Lower leg skin (tissue), 4 donors: ENCODE results near the gene UROC1. TPM values are rescaled to one million over a fixed set of nuclear protein-coding genes. Genes with fewer than 3 reads are reported as not detected.

ENCODE experiments used
- DNase-seq, 2 donors: peaks; one replicate each; pipeline ENCODE4 v3.0.0-alpha.2; 2019; ENCODE audit warnings: low spot score in 2 of 2
- H3K4me3 ChIP-seq: fragments of 200-600 bp; sonication (generic); 2 replicates; pipeline ENCODE4 v1.5.1; 2017; ENCODE audit warnings: mild to moderate bottlenecking, low read depth; ENCODE audit not compliant: poor library complexity, severe bottlenecking
- POLR2A ChIP-seq, 2 donors: fragments of 450-650 bp; IDR thresholded peaks; one replicate each; pipeline ENCODE4 v1.6.1; 2016 to 2017; ENCODE audit warnings: antibody characterized with exemption in 2 of 2, mild to moderate bottlenecking in 1 of 2, moderate library complexity in 1 of 2
- WGBS, 2 donors: methylation state at CpG; one replicate each; pipeline ENCODE4 v1.1.5; 2018; 5-methylcytosine and 5-hydroxymethylcytosine counted together
- intact Hi-C: fragments of 100-400 bp; cut with DNase I; formaldehyde crosslinking; loops from one replicate; pipeline ENCODE4 v1.15.0; 2023; ENCODE audit warnings: low total_unique reads
- total RNA-seq, 4 donors: library from RNA; depleted of rRNA; stranded (reverse); fragments of >200 nt; gene quantifications; one replicate each; pipeline ENCODE4 v1.1.0, GENCODE V29; 2016
- TF ChIP-seq, protein P1 (sequence below), 3 donors: fragments of 450-650 bp; IDR thresholded peaks; one replicate each; pipeline ENCODE4 v1.5.1; 2016; ENCODE audit warnings: antibody characterized with exemption in 3 of 3, mild to moderate bottlenecking in 3 of 3, moderate library complexity in 2 of 3

Gene UROC1
- total RNA-seq, 4 donors from 2014 or later = not detected

DNA sequence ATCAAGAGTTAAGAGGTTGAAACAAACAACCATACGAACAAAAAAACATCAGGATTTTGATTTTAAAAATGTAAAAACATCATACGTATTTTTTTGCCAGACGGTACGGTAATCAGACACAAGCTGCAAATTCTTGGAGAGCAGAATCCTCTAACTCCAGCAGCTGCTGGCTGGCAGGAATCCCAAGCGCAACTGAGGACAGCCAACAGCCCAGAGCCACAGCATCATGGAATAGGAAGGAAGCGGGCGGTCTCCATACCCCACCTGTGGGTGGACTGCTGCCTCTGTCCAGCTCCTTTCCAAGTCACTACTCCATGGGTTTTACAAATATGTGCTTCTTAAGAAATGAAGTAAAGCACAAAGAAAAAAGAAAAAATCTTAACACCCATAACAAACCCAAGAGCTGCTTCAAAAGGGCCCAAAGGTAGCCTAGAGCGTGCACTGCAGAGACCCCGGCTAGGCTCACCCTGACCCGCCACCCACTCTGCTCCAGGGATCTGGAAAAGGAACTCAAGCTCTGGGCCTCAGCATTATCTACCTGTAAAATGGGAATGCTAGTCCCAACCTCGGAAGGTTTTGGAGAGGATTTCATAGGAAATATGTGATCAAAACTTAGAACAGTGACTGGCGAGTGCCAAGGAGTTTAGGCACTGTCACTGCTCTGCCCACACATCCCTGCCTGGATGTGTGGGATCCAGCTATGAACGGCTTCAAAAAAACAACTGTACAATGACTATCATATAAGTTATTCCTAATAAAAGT, 75.3 kb downstream of the UROC1 start:
- DNase-seq = peak in 1 of 2 donors; percentile 60
- intact Hi-C loops = no loop called here
- 80 to 82% methylated on average over 13 of the region's 13 CpGs for WGBS, 2 donors
- TF ChIP-seq, protein P1, sequence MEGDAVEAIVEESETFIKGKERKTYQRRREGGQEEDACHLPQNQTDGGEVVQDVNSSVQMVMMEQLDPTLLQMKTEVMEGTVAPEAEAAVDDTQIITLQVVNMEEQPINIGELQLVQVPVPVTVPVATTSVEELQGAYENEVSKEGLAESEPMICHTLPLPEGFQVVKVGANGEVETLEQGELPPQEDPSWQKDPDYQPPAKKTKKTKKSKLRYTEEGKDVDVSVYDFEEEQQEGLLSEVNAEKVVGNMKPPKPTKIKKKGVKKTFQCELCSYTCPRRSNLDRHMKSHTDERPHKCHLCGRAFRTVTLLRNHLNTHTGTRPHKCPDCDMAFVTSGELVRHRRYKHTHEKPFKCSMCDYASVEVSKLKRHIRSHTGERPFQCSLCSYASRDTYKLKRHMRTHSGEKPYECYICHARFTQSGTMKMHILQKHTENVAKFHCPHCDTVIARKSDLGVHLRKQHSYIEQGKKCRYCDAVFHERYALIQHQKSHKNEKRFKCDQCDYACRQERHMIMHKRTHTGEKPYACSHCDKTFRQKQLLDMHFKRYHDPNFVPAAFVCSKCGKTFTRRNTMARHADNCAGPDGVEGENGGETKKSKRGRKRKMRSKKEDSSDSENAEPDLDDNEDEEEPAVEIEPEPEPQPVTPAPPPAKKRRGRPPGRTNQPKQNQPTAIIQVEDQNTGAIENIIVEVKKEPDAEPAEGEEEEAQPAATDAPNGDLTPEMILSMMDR (IDR thresholded peaks at IDR 0.05) = no peak
- no peak for TF ChIP-seq POLR2A (IDR thresholded peaks at IDR 0.05)
- no peak overlapping the region for H3K4me3 ChIP-seq

- DNase-seq = peak in 1 of 2 donors; percentile 69
- WGBS, 2 donors = 90% methylated on average over 20 of the region's 20 CpGs
- intact Hi-C loops = no loop called here
- H3K4me3 ChIP-seq = no peak overlapping the region
- TF ChIP-seq, protein P1 (IDR thresholded peaks at IDR 0.05) = no peak
- TF ChIP-seq POLR2A (IDR thresholded peaks at IDR 0.05) = no peak
Observed at GRCh38 chr3:126441256-126441880, 76.2 kb downstream of the UROC1 start.

DNA sequence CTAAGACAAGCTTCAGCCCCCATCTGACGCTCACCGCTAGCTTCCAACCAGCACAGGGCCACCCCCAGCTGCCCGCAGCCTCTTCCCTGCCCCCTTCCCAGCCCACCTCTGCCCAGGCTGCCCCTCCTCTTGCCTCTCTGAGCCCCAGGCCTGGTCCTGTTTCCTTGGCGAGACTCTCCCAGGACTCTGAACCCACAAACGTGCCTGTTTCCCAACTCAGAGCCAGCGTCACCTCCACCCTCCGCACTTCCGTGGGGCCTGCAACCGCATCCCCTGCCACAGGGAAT, 76.9 kb downstream of the UROC1 start:
- TF ChIP-seq, protein P1 (IDR thresholded peaks at IDR 0.05) = no peak
- TF ChIP-seq POLR2A (IDR thresholded peaks at IDR 0.05) = no peak
- intact Hi-C loops = no loop called here
- WGBS, 2 donors = 90 to 93% methylated on average over 9 of the region's 9 CpGs
- H3K4me3 ChIP-seq = no peak overlapping the region
- DNase-seq = peak in 1 of 2 donors; percentile 48

GRCh38 chr3:126439968-126440708, 77.4 kb downstream of the UROC1 start:
- TF ChIP-seq POLR2A (IDR thresholded peaks at IDR 0.05) = no peak
- TF ChIP-seq, protein P1 (IDR thresholded peaks at IDR 0.05) = no peak
- H3K4me3 ChIP-seq = no peak overlapping the region
- peak in 1 of 2 donors; percentile 52 for DNase-seq
- 89 to 92% methylated on average over 12 of the region's 12 CpGs for WGBS, 2 donors
- intact Hi-C loops = no loop called here

GRCh38 chr3:126439346-126439967, 78.1 kb downstream of the UROC1 start:
- DNase-seq = peak in 1 of 2 donors; percentile 78
- intact Hi-C loops = no loop called here
- 86 to 93% methylated on average over 13 to 15 of the region's 15 CpGs for WGBS, 2 donors
- no peak overlapping the region for H3K4me3 ChIP-seq
- no peak for TF ChIP-seq POLR2A (IDR thresholded peaks at IDR 0.05)
- TF ChIP-seq, protein P1 (IDR thresholded peaks at IDR 0.05) = no peak
